ENCODE data around the gene CRYBB1.

DNA sequence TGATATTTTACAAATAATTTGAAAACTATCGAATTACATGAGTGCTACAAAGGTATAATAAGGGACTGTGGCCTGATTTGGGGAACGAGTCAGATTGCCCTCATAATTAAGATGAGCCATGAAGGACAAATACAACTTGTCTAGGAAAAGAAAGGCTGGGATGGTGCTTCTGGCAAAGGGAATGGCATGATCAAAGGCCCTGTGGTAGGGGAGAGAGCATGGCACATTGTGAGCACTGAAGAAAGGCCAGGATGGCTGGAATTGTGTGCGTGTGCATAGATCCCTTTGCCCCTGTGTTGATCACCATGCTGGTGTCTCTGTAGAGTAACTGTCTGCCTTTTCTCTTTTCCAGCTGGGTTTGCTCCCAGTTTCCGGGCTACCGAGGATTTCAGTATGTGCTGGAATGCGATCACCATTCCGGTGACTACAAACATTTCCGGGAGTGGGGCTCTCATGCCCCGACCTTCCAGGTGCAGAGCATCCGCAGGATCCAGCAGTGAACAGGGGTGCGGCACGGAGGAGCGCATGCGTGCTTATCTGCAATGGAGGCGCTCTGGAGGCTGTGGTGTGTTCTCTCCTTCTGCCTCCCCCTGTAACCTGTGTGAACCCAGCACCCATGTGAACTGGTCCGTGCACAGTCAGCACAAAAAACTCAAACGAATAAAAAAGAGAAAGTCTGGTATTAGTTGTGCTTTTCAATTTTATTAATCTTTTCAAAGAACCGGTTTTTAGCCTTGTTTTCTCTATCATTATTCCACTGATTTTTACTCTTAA lies 12.3 kb upstream of the CRYBB1 start:
- TF ChIP-seq CTCF (IDR thresholded peaks at IDR 0.05) (no peak), POLR2A (IDR thresholded peaks at IDR 0.05) (no peak)
